GM12891 (cell line): ENCODE results near the gene EPDR1.

Source experiments
- POLR2A ChIP-seq: IDR thresholded peaks from 2 replicates; pipeline ENCODE4 v1.6.1; 2011; ENCODE audit warnings: low read depth, low read length, control low read depth
- POLR2AphosphoS5 ChIP-seq: IDR thresholded peaks from 2 replicates; pipeline ENCODE4 v1.6.1; 2011; ENCODE audit warnings: low read depth, low read length, control low read depth
- POU2F2 ChIP-seq: IDR thresholded peaks from 2 replicates; pipeline ENCODE4 v1.6.1; 2011; ENCODE audit warnings: low read depth, mild to moderate bottlenecking, control low read depth, low read length, moderate library complexity

DNA sequence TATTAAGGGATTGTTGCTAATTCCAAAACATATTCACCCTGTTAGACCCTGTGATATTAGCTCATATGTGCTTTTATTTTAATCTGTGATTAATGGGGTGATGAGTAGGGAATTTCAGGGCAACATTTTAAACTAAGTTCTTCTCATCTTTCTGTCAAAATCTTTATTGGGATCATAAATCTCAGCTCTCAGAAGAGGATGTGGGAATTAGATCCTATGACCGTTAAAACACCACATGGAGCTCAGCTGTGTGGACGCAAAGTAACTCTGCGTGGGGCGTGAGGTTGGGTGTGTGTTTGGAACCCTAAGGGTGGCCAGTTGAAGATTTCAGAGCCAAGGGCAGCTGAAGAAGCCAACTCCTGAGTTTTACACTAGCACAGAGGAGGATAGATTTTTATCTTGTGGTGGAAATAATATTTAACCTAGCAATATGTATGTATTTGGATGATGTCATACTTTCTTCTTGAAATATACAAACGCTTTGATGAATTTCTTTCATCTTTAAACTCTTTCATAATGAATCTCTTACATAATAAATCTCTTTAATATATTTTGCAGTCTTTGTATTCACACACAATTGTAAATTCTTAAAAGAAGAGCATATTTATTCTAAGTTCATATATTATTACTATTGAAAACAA lies 64.4 kb downstream of the EPDR1 start:
- TF ChIP-seq POLR2AphosphoS5 (no peak), POLR2A (no peak), POU2F2 (no peak)
